H1 (cell line): ENCODE data around the gene NLRP1.

Experiments
- CREB1 ChIP-seq: IDR thresholded peaks from 2 replicates; pipeline ENCODE4 v1.6.1; 2012; ENCODE audit warnings: inconsistent platforms
- JUND ChIP-seq: IDR thresholded peaks from 2 replicates; pipeline ENCODE4 v1.6.1; 2011; ENCODE audit warnings: mild to moderate bottlenecking, improper control_type of control experiment, low read length
- TF ChIP-seq, protein P1 (sequence below), 3 experiments: IDR thresholded peaks; 1 replicate in 2 of 3; 2 replicates in 1 of 3; pipeline versions ENCODE4 v1.5.1 to v1.6.1; 2011; ENCODE audit warnings: low read length in 3 of 3, mild to moderate bottlenecking in 3 of 3, inconsistent platforms in 2 of 3, low read depth in 1 of 3, moderate library complexity in 1 of 3; ENCODE audit not compliant: insufficient read depth in 1 of 3; ENCODE audit errors: control extremely low read depth in 1 of 3
- TF ChIP-seq, protein P2 (sequence below): IDR thresholded peaks from 2 replicates; pipeline ENCODE4 v1.6.1; 2012; ENCODE audit warnings: inconsistent platforms

GRCh38 chr17:5473906-5474305 lies 110.4 kb downstream of the NLRP1 start:
- TF ChIP-seq, protein P1, sequence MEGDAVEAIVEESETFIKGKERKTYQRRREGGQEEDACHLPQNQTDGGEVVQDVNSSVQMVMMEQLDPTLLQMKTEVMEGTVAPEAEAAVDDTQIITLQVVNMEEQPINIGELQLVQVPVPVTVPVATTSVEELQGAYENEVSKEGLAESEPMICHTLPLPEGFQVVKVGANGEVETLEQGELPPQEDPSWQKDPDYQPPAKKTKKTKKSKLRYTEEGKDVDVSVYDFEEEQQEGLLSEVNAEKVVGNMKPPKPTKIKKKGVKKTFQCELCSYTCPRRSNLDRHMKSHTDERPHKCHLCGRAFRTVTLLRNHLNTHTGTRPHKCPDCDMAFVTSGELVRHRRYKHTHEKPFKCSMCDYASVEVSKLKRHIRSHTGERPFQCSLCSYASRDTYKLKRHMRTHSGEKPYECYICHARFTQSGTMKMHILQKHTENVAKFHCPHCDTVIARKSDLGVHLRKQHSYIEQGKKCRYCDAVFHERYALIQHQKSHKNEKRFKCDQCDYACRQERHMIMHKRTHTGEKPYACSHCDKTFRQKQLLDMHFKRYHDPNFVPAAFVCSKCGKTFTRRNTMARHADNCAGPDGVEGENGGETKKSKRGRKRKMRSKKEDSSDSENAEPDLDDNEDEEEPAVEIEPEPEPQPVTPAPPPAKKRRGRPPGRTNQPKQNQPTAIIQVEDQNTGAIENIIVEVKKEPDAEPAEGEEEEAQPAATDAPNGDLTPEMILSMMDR (IDR thresholded peaks at IDR 0.05; ENCODE audit: control extremely low read depth in 1 of 3, insufficient read depth in 1 of 3, low read depth in 1 of 3, low read length in 3 of 3) = no peak
- TF ChIP-seq JUND = no peak
- TF ChIP-seq CREB1 = no peak
- TF ChIP-seq, protein P2, sequence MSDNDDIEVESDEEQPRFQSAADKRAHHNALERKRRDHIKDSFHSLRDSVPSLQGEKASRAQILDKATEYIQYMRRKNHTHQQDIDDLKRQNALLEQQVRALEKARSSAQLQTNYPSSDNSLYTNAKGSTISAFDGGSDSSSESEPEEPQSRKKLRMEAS = no peak
